Ascending aorta (tissue), 2 donors: ENCODE results near the gene NTN5. TPM values are rescaled to one million over a fixed set of nuclear protein-coding genes. Genes with fewer than 3 reads are reported as not detected.
"Not testable (repeated sequence)": the region's sequence is repeated elsewhere in the genome, so short reads cannot be mapped to it uniquely, and the experiment has no call there.

Experiments
- DNase-seq, 2 donors: peaks; one replicate each; pipeline ENCODE4 v3.0.0-alpha.2; 2019; ENCODE audit warnings: low spot score in 2 of 2
- H3K27ac ChIP-seq, 2 donors: fragments of 200-600 bp; sonication (generic); one replicate each; pipeline ENCODE4 v1.5.1; 2016 to 2017; ENCODE audit warnings: mild to moderate bottlenecking in 1 of 2
- H3K27me3 ChIP-seq: fragments of 200-600 bp; sonication (generic); one replicate; pipeline ENCODE4 v1.5.1; 2017
- H3K36me3 ChIP-seq, 2 donors: fragments of 200-600 bp; sonication (generic); one replicate each; pipeline ENCODE4 v1.5.1; 2016
- H3K4me1 ChIP-seq, 2 donors: fragments of 200-600 bp; sonication (generic); one replicate each; pipeline ENCODE4 v1.5.1; 2016 to 2017; ENCODE audit warnings: mild to moderate bottlenecking in 1 of 2
- H3K4me3 ChIP-seq, 2 donors: fragments of 200-600 bp; sonication (generic); one replicate each; pipeline ENCODE4 v1.5.1; 2016 to 2017; ENCODE audit warnings: mild to moderate bottlenecking in 1 of 2
- H3K9me3 ChIP-seq, 2 donors: fragments of 200-600 bp; sonication (generic); one replicate each; pipeline ENCODE4 v1.5.1; 2016
- intact Hi-C: fragments of 100-400 bp; cut with DNase I; formaldehyde crosslinking; loops from one replicate; pipeline ENCODE4 v1.15.1; 2023
- total RNA-seq: library from RNA; depleted of rRNA; stranded (reverse); fragments of >200 nt; gene quantifications from one replicate; pipeline ENCODE4 v1.1.0, GENCODE V29; 2016
- TF ChIP-seq, protein P1 (sequence below), 3 experiments: fragments of 200-600 bp in 2 of 3; fragments of 450-650 bp in 1 of 3; sonication (generic) in 2 of 3; IDR thresholded peaks; one replicate each; pipeline ENCODE4 v1.5.1; 2016 to 2019; ENCODE audit warnings: antibody characterized with exemption in 3 of 3, mild to moderate bottlenecking in 1 of 3, moderate library complexity in 1 of 3

The NTN5 gene
- total RNA-seq, 1 donor from 2014 or later: not detected

DNA sequence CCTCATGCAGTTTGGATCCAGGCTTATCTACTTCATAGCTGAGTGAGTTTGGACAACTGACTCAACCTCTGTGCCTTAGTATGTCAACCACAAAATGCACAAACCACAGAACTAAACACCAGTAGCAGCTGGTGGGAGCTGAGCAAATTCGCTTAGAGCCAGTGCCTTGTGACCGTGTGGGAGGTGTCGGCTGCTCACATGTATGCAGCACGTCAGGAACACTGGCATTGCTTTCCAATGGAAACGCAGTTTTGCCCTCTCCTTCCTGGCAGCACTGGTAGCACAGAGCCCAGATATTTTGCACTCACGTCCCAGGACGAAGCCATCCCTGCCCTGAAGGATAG is 8.3 kb upstream of the NTN5 start:
- no peaks in the 10 kb centered on the region for H3K27me3 ChIP-seq
- H3K36me3 ChIP-seq: no peaks in the 10 kb centered on the region
- intact Hi-C loops: no loop called here
- no peak overlapping the region for H3K27ac ChIP-seq
- H3K4me1 ChIP-seq: no peaks in the 10 kb centered on the region
- no peak for DNase-seq
- TF ChIP-seq, protein P1, sequence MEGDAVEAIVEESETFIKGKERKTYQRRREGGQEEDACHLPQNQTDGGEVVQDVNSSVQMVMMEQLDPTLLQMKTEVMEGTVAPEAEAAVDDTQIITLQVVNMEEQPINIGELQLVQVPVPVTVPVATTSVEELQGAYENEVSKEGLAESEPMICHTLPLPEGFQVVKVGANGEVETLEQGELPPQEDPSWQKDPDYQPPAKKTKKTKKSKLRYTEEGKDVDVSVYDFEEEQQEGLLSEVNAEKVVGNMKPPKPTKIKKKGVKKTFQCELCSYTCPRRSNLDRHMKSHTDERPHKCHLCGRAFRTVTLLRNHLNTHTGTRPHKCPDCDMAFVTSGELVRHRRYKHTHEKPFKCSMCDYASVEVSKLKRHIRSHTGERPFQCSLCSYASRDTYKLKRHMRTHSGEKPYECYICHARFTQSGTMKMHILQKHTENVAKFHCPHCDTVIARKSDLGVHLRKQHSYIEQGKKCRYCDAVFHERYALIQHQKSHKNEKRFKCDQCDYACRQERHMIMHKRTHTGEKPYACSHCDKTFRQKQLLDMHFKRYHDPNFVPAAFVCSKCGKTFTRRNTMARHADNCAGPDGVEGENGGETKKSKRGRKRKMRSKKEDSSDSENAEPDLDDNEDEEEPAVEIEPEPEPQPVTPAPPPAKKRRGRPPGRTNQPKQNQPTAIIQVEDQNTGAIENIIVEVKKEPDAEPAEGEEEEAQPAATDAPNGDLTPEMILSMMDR (IDR thresholded peaks at IDR 0.05): no peak
- no peaks in the 10 kb centered on the region for H3K9me3 ChIP-seq
- H3K4me3 ChIP-seq: no peak overlapping the region

DNA sequence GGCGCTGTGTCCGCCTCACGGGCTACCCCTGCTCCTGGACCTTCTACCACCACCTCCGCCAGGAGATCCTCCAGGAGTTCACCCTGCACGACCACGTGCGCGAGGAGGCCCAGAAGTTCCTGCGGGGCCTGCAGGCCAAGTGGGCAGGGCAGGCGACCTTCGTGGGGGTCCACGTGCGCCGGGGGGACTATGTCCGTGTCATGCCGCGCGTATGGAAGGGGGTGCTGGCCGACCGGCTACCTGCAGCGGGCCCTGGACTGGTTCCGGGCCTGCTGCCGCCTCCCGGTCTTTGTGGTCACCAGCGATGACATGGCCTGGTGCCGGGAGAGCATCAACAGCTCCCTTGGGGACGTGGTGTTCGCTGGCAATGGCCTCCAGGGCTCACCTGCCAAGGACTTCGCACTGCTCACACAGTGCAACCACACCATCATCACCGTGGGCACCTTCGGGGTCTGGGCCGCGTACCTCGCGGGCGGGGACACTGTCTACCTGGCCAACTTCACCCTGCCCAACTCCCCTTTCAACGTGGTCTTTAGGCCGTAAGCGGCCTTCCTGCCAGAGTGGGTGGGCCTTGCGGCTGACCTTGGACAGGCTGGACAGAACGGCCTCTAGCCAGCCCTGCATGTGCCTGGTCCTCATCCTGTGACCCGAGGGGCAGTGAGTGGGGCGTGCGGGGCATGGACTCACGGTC is 7.8 kb upstream of the NTN5 start:
- no peak overlapping the region for H3K4me3 ChIP-seq
- intact Hi-C loops: no loop called here
- H3K4me1 ChIP-seq: peaks cover 0 to under 1% of the 10 kb centered on the region in 2 donors
- TF ChIP-seq, protein P1 (IDR thresholded peaks at IDR 0.05): no peak
- H3K36me3 ChIP-seq: no peaks in the 10 kb centered on the region
- no peaks in the 10 kb centered on the region for H3K27me3 ChIP-seq
- DNase-seq: no peak
- H3K27ac ChIP-seq: no peak overlapping the region
- H3K9me3 ChIP-seq: no peaks in the 10 kb centered on the region

DNA sequence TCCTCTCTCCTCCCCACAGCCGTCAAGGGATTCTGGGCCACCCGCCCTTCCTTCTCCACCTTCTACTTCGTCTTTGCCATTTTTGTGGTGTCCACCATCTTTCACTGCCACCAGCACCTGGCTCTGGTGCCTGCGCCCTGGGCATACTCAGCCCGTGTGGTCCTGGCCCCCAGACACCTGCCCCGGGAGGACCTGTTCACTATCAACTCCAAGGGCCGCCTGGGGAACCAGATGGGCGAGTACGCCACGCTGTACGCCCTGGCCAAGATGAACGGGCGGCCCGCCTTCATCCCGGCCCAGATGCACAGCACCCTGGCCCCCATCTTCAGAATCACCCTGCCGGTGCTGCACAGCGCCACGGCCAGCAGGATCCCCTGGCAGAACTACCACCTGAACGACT is 7.2 kb upstream of the NTN5 start:
- H3K4me1 ChIP-seq, H3K27ac ChIP-seq, DNase-seq, H3K9me3 ChIP-seq, intact Hi-C loops, H3K4me3 ChIP-seq, H3K36me3 ChIP-seq, H3K27me3 ChIP-seq: not testable (repeated sequence)

DNA sequence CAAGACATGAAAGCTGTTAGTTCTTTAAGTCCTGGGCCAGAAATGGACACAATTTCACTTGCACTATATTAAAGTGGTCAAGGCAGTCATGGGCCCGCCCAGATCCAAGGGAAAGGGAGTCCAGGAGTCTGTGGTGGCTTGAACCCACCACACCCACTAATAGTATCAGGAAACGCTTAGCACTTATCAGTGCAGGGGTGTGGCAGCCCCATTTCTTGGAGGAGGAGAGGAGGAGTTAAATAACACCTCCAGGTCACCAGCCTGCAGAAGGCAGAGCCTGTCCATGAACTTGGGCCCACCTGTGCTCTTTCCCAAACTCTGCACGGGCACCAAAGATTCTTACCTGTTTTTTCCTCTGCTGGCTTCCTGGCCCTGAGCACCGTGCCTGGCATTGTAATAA is 5.4 kb upstream of the NTN5 start:
- TF ChIP-seq, protein P1 (IDR thresholded peaks at IDR 0.05): no peak
- intact Hi-C loops: no loop called here
- no peaks in the 10 kb centered on the region for H3K27me3 ChIP-seq

DNA sequence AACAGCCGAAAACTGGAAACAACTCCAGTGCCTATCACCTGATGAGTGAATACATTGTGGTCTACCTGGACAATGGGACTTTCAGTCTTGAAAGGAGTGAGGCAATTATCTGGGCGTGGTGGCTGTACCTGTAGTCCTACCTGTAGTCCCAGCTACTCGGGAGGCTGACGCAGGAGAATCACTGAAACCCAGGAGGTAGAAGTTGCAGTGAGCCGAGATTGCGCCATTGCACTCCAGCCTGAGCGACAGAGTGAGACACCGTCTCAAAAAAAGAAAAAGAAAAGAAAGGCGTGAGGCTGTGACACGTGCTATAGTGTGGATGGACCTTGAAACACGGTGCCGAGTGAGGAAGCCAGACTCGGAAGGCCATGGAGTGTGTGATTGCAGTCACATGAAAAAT is 4.1 kb upstream of the NTN5 start:
- Histone ChIP-seq H3K9me3 (no peaks in the 10 kb centered on the region), H3K4me3 (no peak overlapping the region), H3K27me3 (no peaks in the 10 kb centered on the region), H3K36me3 (no peaks in the 10 kb centered on the region), H3K27ac (no peak overlapping the region), H3K4me1 (peaks cover 0 to 2% of the 10 kb centered on the region in 2 donors)
- TF ChIP-seq, protein P1 (IDR thresholded peaks at IDR 0.05): no peak
- DNase-seq: no peak
- intact Hi-C loops: no loop called here

More for the DNA sequence above, 5.4 kb upstream of the NTN5 start:
- no peak overlapping the region for H3K27ac ChIP-seq
- H3K36me3 ChIP-seq: no peaks in the 10 kb centered on the region
- no peaks in the 10 kb centered on the region for H3K9me3 ChIP-seq
- H3K4me1 ChIP-seq: peaks cover 0 to 2% of the 10 kb centered on the region in 2 donors
- no peak overlapping the region for H3K4me3 ChIP-seq
- DNase-seq: no peak

DNA sequence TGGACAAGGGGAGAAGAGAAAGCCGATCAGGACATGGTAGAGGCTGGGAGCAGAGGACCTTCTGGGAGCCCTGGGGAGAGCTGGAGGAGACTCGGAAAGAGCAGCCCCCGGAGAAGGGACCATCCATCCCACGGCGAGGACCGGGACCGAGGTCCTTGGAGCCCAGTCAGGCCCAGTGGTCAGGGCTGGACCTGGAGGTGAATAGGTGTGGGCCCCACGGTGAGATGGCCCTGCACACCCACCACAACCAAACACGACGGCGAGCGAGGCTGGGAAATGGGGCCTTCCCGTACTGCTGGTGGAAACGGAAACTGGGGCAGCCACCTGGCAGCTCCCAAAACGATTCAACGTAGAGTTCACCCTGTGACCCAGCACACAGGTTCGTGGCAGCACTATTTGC is 3.7 kb upstream of the NTN5 start:
- no peaks in the 10 kb centered on the region for H3K27me3 ChIP-seq
- peaks cover 0 to 2% of the 10 kb centered on the region in 2 donors for H3K4me1 ChIP-seq
- no peaks in the 10 kb centered on the region for H3K9me3 ChIP-seq
- H3K4me3 ChIP-seq: no peak overlapping the region
- intact Hi-C loops: no loop called here
- no peak overlapping the region for H3K27ac ChIP-seq
- no peaks in the 10 kb centered on the region for H3K36me3 ChIP-seq
- TF ChIP-seq, protein P1 (IDR thresholded peaks at IDR 0.05): no peak
- DNase-seq: no peak
